HG03025 (cell line): Measurements from ENCODE around the gene KLHL22.

Experiments used
- ATAC-seq: cut with Tn5 transposase; IDR thresholded peaks from one replicate; pipeline ENCODE4 v1.9.1; 2021; ENCODE audit warnings: mild to moderate bottlenecking, moderate library complexity; ENCODE audit not compliant: unreplicated experiment, low FRiP score

Gene KLHL22

DNA sequence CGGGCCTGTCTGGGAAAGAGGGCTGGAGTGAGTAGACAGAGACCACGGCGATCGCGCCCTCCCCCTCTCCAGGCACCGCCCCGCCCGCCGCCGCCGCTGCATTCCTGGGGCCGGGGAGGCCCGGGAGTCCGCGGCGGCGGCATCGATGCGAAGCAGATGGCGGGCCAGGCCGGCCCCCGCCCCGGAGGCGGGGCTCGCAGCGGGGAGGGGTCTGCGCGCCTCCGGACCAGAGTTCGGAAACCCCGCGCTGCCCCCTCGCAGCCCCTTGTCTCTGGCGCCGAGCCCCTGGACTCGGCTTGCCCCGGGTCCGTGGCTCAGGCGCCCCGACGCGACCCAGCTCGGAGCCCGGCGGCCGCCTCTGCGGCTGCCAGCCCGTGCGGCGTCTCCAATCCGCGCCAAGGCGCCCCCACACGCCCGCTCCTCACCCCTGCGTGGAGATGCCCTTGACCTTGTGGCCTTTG, 59.3 kb downstream of the KLHL22 start:
- ATAC-seq: no peak

DNA sequence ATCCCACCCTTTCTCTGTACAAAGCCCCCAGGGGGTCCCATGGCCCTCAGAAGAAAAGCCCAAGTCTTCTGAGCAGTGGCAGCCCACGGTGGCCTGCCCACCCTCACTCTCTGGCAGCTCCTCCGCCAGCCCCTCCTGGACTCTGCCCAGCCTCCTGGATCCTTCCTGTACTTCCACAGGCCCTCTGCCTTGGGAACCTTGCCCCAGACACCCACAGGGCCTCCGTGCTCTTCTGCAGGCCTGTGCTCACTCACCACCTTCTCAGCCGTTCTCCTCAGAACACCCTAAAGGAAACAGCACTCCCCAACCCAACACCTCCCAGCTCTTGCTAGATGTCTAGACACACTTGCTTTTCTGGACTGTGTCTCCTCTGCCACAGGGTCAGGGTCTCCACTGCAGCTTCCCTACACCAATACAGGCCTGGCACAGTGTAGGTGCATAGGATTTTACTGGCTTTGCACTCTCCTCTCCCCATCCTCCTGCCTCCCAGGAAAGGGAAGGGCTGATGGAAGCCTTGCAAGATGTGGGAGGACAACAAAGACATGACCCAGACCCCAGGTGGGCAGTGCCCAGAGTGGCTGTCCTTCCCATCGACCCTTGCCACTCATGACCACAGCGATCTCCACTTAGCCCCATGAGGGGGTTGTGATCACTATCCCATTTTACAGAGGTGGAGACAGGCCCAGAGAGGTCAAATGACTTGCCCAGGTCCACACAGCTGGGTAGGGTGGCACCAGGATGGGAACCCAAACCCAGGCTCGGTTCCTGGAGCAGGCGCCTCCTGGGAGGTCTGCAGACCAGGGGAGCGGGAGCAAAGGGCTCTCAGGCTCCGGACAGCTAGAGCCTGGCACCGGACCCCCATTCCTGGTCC, 59.9 kb downstream of the KLHL22 start:
- no peak for ATAC-seq

DNA sequence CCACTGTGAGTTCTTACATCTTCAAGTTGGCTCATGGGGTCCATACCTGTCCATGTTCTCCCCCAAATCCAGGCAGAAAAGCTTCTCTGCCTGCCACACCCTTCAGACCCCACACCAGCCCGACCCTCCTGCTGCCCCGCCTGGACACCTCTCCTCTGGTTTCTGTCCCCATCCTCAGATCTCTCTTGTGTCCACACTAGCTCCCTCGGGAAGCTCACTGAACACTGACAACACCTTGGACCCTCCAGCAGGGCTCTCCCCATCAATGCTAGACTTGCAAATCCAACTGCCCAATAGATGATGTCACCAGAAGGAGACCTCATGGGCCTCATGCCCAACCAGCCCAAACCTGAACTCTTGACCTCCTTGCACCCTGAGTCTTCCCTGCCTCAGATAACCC, 60.8 kb downstream of the KLHL22 start:
- ATAC-seq: no peak

DNA sequence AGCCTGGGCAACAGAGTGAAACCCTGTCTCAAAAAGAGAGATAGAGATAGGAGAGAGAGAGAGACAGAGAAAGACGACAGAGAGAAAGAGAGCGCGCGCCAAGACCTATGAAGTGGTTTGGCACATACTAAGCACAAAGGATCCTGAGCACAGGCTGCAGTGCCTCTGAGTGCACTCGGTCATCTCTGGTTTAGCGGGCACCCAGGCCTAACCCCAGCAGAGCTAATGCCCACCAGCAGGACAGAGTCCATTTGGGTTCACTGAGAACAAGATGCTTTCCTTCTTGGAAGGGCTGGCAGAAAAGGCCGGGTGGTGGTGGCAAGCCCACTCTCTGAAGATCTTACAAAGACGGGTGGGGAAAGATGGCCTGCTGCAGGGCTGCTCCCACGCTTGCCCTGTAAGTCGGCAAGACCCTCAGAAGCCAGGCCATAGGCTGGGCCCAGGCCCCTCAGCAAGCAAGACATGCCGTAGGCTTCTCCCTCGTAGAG, 61.3 kb downstream of the KLHL22 start:
- no peak for ATAC-seq

DNA sequence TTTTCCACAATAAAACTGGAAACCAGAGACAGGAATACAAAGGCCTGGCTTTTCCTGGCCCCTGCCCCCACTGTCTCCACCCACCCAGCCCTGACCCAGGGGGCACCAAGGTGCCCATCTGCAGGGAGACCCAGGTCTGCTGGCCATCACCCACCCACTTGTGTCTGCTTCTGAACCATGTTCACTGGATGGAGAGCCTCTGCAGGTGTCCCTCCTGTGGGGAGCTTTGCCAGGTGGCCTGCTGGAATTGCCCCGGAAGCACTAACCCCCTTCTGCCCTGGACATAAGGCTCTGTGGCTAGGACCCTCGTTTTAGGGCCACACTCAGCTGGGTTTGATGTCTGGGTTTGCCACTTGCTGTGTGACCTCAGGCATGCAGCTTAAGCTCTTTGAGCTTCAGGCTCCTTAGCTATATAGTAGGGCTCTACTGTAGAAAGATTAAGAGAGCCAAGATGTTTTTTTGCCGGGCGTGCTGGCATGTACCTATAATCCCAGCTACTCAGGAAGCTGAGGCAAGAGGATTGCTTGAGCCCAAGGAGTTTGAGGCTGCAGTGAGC, 61.8 kb downstream of the KLHL22 start:
- ATAC-seq: no peak

DNA sequence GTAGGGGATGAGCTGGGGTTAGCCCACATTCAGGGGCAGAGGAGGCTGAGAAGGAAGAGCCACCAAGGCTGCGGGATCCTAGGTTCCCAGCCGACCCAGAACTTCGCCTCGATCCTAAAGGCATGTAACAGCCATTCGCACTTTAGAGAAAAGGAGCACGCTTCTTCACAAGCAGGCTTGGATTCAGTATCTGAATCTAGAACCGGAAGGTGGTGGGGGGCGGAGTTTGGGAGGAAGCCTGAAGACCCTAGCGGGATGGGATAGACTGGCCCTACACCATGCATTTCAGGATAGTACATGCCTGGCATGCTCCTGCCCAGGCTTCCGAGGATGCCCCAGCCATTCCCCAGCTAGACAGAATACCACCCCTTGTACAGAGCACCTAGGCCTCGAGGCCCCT, 62.4 kb downstream of the KLHL22 start:
- ATAC-seq: no peak

DNA sequence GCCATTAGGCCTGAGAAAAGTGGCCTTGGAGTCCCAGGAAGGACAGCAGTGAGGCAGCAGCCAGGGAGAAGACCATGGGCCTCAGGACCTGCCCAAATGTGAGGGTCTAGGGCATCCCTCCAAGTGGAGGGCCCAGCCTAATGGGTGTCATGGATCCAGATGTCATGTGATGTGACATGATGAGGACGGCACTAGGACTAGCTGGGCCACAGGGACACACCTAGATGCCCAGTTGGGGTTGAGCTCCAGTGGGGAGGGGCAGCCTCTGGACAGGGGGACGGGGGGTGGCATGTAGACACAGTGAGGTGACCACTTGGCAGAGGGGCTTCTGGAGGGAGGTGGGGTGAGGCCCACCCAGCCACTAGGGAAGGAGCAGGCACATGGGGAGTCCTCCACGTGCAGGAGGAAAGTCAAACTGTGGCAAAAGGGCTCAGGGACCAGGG, 63.3 kb downstream of the KLHL22 start:
- ATAC-seq: no peak

DNA sequence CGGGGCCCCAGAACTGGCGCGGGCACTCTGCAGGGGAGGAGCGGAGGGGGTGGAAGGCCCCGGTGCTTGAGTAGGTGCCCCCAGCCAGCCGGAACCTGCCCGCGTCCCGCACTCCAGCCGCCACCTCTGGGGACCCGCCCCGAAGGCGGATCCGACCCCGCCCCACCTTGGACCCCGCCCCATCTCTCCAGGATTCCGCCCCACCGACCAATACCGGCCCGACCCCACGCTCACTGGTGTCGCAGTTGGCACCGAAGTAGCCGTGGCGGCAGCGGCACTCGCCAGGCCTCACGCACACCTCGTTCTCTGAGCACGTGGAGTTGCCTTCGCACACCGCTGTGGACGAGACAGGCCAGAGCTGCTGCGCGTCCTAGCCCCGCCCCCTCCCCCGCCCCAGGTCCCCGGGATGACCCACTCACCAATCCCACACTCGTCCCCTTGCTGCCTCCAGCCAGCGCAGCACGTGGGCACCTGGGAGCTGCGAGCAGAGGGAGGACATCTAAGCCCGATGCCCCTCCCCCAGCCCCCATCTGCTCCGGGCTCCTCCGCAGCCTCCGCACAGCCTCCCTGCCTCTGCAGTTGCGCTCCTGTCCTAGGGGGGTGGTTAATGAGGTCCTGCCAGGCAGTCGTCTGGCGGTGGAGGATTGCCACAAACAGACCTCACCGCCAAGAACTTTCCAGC, 63.9 kb downstream of the KLHL22 start:
- ATAC-seq: no peak

DNA sequence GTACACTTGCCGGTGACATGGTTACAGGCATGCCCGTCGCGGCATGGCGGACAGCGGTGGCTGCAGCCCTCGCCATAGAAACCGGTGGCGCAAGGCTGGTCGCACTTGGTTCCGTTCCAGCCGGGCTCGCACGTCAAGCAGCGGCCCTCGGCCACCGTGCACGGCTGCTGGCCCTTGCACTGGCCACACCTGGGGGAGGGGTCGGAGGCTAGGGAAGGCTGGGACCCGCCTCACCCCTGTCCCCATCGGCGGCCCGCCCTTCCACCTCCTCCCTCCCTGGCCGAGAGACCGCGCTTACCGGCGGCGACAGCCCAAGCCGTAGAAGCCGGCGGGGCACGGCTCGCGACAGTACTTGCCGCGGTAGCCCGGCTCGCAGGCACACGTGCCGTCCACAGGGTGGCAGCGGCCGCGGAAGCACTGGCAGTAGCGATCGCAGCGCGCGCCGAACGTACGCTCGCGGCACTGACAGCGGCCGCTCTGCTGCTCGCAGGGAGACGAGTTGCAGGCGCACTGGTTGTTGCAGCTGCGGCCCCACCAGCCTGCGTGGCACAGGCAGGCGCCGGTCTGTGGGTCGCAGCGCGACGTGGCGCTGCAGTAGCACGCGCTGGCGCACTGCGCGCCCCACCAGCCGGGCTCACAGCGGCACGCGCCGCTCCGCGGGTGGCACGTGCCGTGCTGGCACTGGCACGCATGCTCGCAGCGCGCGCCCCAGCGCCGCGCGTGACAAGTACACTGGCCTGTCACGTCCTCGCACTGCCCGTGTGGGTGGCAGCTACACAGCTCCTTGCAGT, 64.7 kb downstream of the KLHL22 start:
- no peak for ATAC-seq

DNA sequence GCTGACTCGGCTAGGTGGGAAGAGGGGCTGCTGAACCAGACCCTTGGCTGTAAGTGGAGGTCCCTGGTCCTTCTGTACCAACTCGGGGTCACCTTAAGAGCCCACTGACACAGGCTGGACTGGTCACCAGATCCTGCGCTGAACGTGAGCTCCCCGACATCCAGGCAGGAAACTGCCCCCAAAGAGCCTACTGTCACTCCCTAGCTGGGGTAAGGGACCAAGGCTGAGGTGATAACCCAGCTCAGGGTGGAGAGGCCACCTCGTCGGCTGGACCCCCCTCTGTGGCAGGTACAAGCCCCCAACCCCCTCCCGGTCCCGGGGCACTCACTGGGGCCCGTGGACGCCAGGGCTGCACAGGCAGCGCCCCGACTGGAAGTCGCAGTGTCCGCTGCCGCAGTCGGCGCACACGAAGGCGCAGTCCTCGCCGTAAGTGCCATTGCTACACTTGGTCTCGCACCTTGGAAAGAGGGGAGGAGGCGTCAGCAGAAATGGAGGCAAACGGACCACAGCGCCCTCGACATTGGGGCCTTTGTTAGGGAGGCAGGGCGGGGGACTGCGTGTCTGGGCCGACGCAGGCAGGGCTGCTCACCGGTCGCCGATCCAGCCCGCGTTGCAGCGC, 65.4 kb downstream of the KLHL22 start:
- no peak for ATAC-seq

DNA sequence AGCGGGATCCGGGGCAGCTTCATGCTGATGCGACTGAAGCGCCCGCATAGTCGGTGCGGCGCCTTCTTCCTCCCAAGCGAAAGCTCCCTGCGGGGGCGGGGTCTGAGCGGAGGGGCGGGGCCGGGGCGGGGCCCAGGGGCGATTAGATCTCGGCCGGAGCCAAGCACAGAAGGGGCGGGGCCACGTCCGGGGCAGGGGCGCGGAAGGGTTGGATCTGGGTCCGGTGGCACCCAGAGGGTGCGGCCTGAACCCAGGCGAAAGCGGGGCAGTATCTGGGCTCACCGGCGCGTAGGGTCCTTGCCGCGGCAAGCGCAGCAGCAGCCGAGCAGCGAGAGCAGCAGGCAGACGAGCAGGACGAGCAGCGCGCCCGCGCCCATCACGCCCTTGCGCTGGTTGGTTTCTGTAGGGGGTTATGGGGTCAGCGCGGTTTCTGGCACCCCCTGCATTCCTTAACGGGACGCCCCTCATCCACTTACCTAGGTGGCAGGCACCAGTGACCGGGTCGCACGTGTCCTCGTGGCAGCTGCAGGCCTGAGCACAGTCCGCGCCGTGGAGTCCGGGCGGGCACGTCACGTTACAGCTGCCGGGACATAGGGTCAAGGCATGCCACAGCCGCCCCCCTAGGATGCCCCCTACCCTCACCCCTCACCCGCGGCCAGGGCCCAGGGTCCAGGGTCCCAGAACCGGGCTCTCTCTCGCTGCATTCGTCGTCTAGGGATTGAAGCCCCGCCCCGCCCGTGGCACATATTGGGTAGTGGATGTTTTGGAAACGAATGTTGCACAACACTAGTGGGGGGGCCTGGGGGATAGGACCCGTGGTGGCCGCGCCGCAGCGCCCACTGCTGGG, 66.1 kb downstream of the KLHL22 start:
- ATAC-seq: peak; percentile 49

DNA sequence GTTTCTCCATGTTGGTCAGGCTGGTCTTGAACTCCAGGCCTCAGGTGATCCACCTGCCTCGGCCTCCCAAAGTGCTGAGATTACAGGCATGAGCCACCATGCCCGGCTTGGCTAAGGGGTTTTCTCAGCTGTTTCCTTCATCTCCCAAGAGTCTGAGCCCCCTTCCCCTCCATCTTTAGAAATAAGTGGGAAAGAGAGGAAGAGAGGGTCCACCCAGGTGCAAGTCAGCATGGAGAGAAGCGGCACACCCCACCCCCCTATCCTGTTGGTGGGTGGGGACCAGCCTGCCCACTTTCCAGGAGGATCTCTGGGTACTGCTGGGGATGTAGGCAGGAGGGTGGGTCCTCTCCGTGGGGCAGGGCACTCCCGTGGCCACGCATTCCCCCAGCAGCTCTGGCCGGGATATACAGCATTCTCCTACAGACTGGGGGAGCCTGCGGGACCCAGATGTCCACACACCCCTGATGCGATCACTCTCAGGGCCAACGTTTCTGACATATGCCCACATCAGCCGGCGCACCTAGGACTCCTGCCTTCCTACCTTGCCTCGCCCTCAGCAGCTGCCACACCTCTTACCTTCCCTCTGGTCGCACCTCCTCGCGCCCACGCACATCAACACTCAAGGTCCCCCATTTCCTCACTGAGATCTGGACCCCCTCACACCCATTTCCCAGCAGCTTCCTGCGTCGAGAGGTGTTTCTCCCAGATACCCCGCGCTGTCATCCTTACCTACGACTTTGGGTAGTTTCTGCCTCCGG, 66.9 kb downstream of the KLHL22 start:
- ATAC-seq: no peak

DNA sequence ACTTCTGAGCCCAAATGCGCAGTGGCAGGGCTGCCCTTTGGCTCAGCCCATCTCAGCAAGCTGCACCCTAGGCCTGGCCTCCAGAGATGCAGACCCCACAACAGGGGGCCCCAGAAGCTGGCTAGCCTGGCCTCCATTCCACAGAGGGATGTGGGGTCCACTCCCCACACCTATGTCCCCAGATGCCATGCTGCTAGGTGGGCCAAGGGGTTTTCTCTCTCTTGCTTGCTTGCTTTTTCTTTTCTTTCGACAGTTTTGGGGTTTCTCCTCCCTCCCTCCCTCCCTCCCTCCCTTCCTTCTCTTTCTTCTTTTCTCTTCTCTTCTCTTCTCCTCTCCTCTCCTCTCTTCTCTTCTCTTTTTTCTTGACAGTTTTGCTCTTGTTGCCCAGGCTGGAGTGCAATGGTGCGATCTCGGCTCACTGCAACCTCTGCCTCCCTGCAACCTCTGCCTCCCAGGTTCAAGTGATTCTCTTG, 67.6 kb downstream of the KLHL22 start:
- no peak for ATAC-seq

DNA sequence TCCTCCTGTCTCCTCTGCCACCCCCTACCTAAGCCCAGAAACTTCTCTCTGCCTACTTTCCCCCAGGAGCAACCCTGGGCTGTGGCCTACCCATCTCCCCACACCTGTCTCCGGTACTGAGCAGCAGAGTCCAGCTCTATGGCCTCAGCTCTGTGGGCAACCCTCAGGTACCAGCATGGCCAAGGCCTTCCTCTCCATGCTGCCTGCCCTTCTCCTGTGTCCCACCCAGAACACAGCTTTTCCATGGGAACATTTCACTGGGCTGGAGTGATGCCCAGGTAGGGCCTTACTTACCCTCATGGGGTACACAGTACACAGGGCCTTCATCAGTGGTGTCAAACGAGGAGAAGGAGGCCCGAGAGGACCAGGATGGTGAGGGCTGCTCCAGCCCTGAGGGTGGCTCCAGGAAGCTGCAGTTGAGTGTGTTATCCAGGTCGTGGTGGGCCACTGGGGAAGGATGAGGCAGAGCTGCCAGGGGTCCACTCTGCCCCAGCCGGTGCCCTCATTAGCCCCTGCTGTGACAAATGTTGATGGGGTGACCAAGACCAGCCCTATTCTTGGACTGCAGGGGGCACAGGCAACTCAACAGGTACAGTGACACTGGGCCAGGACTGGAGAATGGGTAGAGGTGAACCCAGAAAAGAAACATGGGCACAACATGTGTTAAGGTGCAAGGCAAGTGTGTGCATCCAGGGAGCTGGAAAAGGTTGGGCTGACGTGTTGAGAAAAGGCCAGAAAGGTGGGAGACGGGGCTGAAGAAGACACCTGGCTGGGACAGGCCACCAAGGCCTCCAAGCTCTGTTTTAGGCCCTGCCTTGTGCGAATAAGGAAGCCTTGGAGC, 68.3 kb downstream of the KLHL22 start:
- ATAC-seq: no peak

DNA sequence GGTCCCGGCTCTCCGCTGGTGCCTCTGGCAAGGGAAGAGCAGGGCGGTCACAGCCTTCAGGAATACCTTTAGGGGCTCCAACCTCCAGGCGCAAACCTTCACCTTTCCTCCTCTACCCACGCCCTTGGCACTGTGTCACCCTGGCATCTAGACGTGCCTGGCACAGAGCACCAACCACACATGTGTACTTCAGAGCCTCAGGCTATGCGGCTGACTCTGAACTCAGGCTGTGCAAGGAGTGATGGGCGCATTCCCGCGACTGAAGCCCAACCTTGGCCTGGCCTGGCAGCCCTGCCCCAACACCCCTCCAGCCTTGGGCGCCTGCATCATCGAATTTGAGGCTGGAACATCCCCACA, 69.4 kb downstream of the KLHL22 start:
- no peak for ATAC-seq

DNA sequence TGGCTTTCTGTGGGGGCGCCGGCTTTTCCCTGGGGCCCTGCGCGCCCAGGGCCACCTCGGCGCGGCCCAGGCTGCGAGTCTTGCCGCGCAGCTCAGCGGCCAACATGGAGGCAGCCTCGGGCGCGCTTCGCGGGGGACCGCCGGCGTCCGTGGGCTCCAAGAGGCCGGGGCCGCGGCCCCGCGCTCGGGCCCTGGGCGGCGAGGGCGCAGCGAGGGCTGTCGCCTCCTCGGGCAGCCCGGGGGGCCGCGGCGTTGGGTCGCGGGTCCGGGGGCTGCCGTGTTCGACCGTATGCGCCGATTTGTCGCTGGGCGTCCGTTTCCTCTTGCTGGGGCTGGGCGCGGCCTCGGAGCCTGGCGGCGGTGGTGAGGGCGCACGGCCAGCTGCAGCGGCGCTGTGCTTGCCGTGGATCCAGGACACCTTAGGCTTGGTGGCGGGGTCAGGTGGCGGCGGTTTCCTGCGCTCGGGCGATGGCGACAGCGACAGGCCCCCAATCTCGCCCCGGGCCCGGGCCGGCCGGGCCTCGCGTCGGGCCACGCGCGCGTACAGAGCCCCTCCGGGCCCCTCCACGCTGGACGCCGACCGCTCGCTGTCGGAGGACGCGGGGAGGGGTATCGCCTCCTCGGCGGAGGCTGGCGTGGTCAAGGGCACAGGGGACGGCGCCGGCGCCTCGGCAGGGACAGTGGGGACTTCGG, 69.9 kb downstream of the KLHL22 start:
- ATAC-seq: no peak

DNA sequence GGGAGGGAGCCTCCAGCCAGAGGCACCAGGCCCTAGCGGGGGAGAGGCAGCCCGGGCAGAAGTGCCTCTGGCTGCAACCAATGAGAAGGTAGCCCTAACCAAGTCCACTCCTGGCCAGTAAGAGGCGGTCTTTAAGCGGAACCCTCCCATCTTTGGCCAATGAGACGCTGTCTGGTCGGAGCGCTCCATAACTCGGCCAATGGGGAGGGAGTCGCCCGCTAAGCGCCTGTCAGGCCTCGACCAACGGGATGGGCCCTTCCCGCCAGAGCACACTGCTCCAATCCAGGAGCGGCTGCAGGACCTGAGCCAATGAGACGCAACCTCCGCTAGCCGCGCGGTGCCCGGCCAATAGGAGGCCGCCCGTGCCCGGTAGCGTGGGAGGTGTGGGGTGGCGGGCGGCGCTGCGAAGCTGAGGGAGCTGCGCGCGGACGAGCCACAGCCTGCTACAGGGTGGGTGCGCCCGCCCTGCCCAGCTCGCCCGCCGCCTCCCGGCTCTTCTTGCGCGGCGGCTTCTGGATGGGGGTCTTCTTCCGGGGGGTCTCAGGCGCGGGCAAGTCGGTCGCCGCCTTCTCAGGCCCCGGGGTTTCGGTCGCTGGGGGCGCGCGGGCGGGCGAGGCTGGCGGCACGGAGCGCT, 70.5 kb downstream of the KLHL22 start:
- ATAC-seq: no peak
